Central memory CD4-positive, alpha-beta T cell (primary cell): Measurements from ENCODE around the gene SRBD1.

Source experiments
- DNase-seq: peaks from one replicate; pipeline ENCODE4 v3.0.0; 2022

The SRBD1 gene

DNA sequence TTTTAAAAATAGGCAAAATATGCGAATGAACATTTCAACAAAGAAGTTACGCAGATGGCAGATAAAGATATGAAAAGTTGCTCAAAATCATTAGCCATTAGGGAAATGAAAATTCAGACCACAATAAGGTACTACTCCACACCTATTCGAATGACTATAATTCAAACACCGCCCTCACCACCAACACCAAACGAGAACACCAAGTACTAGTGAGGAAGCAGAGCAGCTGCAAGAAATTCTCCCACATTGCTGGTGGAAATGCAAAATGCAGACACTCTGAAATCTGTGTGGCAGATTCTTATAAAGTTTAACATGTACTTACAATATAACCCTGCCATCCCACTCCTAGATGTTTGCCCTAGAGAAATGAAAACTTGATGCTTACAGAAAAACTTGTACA, 23.2 kb upstream of the SRBD1 start:
- DNase-seq: no peak

DNA sequence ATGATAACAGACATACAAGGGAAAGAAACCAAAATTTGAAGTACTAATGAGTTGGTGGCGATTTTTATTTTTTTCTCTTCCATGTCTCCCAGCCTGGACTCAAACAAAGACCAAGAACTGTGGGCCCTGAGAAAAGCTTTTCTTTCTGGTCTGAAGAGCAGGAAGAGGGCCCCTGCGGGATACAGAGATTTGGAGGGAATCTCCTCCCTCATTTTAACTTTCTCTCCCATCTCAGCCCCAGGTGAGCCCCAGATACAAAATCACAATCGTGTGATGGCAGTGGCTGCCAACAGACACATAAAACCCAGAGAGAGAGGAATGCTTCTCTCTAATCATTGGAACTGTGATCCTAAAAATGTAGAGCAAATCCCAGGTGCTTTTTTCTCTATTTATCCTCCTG, 20.9 kb upstream of the SRBD1 start:
- DNase-seq: no peak

DNA sequence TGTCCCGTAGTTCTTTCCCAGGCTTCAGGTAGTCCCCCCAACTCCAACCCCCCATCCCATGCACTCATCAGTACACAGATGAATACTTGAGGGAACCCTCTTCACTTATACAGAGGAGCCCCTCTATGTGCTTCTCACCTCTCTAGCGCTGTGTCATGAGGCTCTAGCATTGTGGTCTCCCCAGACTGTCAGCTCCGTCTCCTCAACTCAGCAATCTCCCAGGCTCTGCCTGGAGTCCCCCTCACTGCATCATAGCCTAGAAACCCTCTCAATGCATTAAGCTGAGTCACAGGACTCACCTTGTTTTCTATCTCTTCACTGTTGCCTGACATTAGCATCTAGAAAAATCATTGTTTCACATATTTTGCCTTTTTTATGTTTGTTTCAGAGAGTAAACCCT, 20.3 kb upstream of the SRBD1 start:
- no peak for DNase-seq

DNA sequence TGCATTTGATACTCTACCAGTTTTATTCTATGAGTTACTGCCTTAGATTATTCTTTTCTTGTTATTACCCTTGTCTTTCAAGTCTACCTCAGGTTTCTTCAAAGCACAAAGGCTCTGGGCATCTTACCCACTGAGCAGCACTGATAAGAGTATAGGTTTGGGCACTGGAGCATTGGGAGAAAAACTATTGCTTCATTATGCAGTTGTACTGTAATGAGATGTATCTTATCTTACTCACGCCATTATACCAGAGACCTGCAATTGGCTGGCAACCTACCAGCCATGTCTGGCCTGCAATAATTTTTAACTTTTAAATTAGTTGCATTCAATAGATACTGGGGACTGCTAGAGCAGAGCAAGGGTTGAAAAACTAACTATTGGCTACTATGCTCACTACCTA, 18.9 kb upstream of the SRBD1 start:
- DNase-seq: no peak

DNA sequence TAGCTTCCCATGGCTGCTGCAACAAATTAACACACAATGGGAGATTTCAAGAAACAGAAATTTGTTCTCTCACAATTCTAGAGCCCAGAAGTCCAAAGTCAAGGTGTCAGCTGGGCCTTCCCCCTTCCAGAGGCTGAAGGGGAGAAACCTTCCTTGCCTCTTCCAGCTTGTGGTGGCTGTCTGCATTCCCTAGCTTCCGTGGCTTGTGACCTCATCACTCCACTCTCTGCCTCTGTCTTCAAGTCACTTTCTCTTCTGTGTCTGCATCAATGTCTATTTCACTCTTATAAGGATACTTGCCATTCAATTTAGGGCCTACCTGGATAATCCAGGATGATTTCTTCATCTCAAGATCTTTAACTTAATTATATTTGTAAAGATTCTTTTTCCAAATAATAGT, 16.8 kb upstream of the SRBD1 start:
- DNase-seq: no peak

DNA sequence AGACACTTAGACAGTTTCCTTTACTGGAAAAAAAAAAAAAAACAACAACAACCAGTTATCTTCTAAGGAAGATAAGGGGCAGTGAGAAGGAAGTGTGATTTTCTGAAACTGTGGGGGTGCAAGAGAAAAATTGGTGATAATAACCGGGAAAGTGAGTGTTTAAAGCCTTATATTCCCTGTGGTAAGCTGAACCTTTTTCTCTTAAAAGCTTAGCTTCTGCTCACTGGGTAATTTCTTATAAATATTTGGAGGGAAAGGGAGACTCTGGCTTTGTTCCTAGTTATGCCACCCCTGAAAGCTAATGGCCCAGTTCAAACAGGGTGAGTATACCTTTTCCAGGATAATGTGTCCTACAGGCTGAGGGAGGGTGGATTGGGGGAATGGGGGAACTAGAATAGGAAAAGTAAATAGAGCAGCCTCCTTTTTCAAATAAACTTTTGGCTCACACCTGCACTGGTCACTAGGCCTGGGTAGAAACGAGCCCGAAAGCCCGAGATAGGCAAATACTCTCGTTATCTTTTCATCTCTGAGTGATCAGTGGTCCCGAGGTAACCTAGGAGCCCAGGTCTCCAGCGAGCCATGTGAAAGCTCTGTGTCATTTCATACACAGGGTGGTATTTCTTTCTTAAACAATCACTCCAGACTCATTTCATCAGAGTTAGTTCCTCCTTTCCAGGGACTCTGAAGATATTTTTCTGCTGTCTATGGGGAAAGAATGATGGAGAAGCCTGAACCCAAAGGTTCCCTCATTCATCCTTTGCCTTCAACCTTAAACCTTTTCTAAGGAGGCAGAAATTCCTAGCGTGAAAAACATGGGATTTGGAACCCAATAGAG, 15.5 kb upstream of the SRBD1 start:
- no peak for DNase-seq

DNA sequence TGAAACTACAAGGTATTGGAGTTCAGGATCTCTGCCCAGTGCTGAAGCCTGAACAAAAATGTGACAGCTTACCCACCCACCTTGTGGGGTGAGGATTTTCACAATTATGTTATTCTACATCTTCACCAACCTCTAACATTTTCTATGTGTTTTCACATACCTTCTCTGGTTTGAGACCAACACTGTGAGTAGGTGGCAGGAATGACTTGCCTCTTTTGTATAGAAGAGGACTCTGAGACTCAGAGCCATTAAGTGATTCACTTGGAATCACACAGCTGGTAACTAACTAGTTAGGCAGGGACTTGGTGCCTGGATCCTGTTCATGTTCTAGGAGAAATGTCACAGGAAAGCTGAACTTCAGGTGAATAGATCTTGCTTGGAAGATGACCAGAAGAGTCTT, 14.8 kb upstream of the SRBD1 start:
- no peak for DNase-seq

DNA sequence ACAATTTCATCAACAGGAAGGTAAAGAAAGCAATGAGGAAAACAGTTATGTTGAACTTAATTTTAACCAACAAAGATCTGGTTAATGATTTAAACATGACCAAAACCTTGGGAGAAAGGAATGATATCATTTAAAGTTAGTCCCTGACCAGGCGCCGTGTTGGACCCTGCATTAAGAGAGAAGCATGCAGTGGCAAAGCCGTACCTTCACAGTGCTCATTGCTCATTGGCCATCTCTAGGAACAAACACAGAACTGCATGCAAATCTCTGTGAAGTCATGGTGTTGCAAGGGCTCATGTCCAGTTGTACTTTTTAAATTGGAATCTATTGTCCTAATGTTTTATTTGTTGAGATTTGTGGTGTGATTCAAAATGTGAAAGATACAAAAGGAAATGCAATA, 12.0 kb upstream of the SRBD1 start:
- DNase-seq: no peak

DNA sequence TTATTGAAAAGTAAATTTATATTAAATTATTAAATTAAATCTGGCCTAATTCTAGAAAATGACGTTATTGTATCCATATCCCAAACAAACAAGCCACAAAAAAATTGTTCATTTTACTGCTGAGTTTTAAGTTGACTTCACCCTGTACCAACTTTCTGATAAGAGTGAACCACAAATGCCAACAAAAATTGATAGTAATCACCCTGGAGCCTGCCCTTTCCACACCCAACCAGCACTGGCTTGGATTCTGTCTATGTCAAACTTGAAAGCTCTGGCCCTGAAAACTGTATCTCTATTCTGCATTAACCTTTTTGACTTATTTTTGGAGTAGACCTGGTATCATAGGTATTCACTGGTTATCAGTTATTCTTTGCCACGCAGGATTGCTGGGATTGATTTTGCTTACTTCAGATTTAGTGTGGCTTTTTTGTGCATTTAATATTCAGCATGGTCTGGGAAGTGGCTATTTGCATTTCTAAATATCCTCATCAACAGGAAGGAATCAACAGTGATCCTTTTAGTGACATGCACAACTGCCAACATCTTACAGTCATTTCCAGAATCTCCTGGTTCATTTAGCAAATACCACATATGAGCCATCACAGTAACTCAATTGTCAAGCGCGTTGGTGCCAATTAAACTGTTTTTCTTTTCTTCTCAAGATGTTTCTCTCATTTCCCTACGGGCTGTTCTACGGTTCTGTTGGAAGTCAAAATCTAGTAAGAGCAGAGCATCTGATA, 11.4 kb upstream of the SRBD1 start:
- DNase-seq: no peak

DNA sequence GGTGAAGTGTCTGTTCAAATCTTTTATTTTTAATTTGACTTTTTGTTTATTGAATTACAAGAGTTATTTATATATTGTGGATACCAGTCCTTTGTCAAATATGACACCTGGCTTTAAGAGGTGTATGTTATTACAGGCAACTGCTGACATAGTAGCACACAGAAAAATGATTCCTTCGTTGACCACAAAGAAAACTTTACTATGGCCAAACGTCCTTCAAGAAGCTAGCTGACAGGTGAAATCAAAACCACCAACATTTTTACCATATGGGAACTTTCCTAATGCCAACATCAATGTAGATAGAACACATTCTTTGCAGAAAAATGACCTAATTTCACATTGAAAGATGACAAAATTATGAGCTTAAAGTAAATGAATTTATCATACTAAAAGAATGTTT, 6.4 kb upstream of the SRBD1 start:
- DNase-seq: no peak

DNA sequence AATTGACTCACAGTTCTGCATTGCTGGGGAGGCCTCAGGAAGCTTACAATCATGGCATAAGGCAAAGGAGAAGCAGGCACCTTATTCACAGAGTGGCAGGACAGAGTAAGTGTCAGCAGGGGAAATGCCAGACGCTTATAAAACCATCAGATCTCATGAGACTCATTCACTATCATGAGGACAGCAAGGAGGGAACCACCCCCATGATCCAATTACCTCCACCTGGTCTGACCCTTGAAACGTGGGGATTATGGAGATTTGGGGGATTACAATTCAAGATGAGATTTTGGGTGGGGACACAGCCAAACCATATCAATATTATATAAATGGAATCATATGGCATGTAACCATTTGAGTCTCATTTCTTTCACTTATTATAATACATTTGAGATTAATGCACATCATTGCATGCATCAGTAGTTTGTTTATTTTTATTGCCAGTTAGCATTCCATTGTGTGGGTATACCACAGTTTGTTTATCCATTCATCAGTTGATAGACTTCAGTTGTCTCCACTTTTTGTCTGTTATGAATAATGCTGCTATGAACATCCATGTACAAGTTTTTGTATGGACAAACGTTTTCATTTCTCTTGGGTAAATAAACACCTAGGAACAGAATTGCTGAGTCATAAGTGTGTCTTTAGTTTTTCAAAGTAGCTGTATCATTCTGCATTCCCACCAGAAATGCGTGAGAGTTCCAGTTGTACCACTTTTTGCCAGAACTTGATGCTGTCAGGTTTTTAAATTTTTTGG, 5.8 kb upstream of the SRBD1 start:
- no peak for DNase-seq

DNA sequence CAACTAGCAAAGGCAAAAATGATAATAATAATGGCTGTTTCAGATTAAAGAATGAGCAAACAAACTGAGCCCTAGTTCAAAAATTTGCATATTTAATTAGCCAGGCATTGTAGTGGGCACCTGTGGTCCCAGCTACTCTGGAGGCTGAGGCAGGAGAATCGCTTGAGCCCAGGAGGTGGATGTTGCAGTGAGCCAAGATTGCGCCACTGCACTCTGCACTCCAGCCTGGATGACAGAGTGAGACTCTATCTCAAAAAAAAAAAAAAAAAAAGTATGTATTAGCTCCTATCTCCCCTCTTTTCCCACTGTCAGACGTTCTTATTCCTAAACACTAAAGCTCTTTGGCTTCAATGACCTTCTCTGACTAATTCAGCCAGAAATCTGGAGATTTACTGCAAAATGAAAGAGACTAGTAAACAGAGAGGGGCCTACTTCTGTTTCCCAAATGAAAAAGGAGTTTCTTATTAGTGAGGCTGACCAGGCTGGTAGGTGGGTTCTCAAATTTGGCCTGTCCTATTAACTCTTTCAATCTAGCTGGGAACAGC, 3.9 kb upstream of the SRBD1 start:
- DNase-seq: no peak

DNA sequence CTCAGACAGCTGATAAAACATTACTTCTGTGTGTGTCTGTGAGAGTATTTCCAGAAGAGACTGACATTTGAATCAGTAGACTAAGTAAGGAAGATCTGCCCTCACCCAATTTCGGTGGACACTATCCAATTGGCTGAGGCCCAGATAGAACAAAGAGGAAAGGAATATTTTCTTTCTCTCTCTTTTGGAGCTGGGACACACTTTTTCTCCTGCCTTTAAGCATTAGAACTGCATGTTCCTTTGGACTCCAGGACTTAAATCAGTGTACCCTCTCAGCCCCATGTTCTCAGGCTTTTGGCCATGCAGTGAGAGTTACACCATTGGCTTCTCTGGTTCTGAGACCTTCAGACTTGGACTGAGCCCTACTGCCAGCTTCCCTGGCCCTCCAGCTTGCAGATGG, 3.3 kb upstream of the SRBD1 start:
- no peak for DNase-seq

DNA sequence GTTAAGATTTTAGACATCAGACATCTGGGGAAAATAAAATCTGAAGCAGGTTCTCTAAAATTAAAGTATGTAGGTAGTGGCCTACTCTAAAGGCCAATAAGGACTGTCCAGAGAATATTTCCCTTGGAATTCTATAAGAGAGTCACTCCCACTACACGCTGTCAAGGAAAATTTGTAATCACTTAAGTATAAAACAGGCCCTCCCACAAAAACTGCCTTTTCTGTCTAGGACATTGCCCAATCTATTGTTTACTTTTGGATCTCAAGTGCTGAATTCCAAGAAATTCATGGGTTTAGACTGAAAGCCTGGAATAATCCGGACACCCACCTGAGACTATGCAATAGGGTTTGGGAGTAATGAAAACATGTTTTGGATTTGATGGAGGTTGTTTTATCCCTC, 1.7 kb upstream of the SRBD1 start:
- no peak for DNase-seq

DNA sequence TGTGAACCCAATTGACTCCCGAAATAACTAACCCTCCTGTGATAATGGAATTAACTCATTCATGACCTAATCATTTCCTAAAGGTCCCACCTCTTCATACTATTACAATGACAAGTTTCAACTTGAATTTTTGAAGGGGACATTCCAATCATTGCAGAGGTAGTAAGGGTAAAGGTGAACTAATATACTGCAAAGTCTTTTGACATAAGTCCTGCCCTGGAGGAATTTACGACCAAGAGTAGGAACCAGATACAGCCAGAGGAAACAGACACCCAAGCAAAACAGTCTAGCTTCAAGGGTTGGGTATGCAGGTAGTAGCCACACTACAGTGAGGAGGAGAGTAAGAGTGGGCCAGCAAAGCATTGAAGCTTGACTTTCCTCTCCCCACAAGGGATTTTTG, 1.2 kb upstream of the SRBD1 start:
- DNase-seq: no peak

DNA sequence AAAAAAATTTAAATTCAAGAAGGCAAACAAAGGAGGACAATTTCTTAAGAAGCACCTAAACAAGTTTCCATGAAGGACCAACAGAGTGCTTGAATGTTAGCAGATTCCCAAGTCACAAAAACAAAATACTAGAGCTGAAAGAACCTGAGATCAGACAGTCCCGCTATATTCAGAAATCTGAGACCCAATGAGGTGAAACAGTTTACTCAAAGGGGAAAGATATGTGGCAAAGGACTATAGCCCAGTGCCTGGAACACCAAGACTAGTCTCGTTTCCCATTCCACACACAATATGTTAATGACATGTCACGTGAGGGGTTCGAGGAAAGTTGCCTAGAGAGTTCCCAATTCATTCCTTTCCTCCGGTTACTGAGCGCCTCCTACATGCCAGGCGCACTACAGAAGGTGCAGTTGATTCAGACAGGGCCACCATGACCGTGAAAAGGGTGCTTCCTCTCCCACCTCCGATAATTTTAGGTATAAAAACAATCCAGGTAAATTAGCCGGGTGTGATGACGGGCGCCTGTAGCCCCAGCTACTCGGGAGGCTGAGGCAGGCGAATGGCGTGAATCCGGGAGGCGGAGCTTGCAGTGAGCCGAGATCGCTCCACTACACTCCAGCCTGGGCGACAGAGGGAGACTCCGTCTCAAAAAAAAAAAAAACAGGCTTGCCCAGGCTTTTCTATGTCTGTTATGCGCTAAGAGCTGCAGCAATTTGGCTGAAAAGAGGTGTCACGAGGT, 617 bp downstream of the SRBD1 start:
- DNase-seq: no peak

DNA sequence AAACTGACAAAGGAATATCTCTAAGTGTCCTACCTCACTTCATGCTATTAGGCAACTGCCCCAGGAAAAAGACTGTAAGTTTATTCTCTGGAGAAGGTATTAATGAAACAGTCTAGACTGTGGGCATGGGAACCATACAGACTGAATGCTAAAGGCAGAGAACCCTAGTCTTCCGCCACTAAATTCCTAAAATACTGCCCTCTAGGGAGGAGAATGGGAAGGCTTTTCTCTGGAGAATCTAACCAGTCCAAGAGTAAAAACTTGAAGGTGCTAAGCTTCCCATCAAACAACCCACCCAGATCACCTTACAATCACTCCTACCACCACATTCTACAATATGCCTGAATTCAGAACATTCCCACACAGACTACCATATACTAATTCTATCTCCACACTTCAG, 3.4 kb downstream of the SRBD1 start:
- no peak for DNase-seq

DNA sequence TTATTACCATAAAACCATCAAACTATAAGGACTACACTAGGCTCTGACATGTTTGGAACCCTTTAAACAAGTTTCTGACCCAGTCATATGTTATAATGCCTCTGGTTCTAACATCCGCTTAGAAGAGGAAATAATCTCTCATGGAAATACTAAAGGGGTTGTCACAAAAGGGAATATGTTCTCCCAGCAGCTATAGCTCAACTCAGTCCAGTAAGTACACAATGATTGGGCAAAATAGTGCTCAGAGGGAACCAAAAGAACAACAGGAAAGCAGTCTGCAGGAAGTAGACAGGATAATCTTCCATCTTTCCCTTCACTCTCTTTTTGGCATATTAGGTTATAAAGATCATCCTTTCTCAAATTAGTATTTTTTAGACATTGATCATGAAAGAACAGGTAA, 4.3 kb downstream of the SRBD1 start:
- DNase-seq: no peak

DNA sequence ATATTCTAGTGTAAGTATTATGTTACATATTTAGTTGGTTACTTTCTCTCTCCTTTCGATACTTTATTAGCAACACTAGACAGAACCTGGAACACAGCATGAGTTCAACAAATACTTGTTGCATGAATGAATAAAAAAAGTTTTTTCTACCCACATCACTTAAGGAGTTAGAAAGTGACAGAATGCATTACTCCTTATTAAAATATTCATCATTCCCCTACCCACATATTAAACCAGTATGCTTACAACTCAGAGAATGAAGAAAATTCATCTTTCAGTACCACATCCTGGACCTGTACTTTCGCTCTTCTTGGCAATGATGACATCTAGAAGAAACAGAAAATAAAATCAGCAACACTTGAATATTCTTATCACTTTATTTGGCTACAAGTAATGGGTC, 6.0 kb downstream of the SRBD1 start:
- DNase-seq: no peak

DNA sequence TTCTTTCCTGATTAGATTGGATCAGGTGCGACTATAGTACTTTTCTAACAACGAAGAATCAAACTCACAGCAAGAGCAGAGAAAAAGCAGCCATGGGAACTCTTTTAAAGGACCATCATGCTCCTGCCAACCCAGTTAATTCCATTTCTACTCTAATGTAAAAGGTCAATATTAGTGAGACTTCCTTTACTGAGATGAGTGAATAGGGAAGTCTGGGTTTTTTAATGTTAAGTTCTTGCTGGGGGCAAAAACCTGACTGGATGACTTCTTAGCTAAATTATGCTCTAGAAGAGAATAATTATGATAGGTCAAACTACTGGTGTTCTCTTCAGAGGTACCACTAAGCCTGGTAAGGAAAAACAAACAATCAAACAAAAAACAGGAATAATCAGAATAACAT, 8.4 kb downstream of the SRBD1 start:
- no peak for DNase-seq

DNA sequence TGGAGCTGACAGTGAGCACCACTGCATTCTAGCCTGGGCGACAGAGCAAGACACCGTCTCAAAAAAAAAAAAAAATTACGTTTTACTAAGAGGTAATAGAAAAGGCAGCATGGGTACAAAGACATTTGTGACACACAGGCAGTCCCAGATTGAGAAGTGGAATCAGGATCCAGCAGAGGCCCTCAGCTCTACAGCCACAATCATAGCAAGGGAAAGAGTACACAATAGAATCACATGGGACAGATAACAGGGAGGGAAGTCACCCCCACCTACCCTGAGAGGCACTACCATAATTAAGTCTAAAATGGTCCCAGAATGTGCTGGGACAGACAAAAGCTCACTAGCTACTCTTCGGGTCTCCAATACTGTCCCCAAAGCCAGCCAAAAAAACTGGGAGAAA, 12.5 kb downstream of the SRBD1 start:
- no peak for DNase-seq

DNA sequence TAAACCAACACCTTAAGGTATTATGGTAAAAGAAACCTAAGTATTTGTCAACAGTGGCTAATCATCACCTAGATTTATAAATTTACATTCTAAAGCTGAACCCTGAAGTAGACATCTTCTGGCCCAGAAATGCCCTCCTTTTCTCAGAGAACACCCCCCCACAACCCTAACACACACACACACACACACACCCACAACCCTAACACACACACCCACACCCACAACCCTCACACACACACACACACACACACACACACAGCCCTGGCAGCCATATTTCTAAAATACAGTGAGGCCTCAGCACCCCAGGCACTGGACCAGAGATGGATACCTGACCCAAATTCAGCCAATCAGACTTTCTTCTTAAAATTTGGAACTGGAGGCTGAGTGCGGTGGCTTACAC, 14.3 kb downstream of the SRBD1 start:
- no peak for DNase-seq
